ENCODE measurements around the gene ISCU. TPM values are rescaled to one million over a fixed set of nuclear protein-coding genes. Genes with fewer than 3 reads are reported as not detected.

Gene ISCU
- 52.9 TPM for polyA plus RNA-seq (2012; ENCODE audit: insufficient read length, low read depth)

- TF ChIP-seq TAF1 (IDR thresholded peaks at IDR 0.05; ENCODE audit: borderline replicate concordance, insufficient read depth, low read length) (peak; percentile 63; the same call in 1 of the 2 replicates), POLR2AphosphoS5 (IDR thresholded peaks at IDR 0.05; ENCODE audit: low read depth, low read length) (peak; percentile 77), REST (IDR thresholded peaks at IDR 0.05; ENCODE audit: insufficient read depth in 1 of 2, low read depth in 2 of 2, low read length in 2 of 2) (no peak), SIN3A (IDR thresholded peaks at IDR 0.05; ENCODE audit: borderline replicate concordance, insufficient read depth, low read length) (no peak), FOXP2 (optimal IDR thresholded peaks at IDR 0.05; ENCODE audit: borderline replicate concordance, extremely low read depth, extremely low read length, insufficient read depth) (peak; percentile 70)
Observed at GRCh38 chr12:108562348-108563135, at the start of gene ISCU. TSS of gene ISCU (plus strand) at chr12:108562596. CDS start at chr12:108562623, 27 bp downstream.

DNA sequence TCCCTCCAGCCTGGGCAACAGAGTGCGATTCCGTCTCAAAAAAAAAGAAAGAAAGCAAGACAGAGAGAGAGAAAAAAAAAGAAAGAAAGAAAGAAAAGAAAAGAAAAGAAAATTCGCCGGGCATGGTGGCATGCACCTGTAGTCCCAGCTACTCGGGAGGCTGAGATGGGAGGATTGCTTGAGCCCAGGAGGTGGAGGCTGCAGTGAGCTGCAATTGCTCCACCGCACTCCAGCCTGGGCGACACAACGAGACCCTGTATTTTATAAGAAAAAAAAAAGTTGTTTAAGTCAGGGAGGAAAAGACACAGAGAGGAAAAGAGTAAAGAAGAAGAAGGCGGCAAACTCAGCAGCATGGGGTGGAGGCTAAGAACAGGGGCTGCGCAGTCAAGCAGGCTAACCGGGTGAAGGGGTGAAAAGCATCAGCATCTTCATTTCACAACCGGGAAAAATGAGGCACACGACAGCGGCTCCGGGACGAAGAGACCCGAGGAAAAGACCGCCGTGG, 47.9 kb upstream of the ISCU start:
- no peak for TF ChIP-seq FOXP2 (optimal IDR thresholded peaks at IDR 0.05; ENCODE audit: borderline replicate concordance, extremely low read depth, extremely low read length, insufficient read depth)
- TF ChIP-seq TAF1 (IDR thresholded peaks at IDR 0.05; ENCODE audit: borderline replicate concordance, insufficient read depth, low read length) = no peak
- no peak for TF ChIP-seq SIN3A (IDR thresholded peaks at IDR 0.05; ENCODE audit: borderline replicate concordance, insufficient read depth, low read length)

- TF ChIP-seq SIN3A (IDR thresholded peaks at IDR 0.05; ENCODE audit: borderline replicate concordance, insufficient read depth, low read length) (0 out of 2 replicates have a peak, but pooled peaks have one; percentile 56), REST (IDR thresholded peaks at IDR 0.05; ENCODE audit: insufficient read depth in 1 of 2, low read depth in 2 of 2, low read length in 2 of 2) (no peak), POLR2AphosphoS5 (IDR thresholded peaks at IDR 0.05; ENCODE audit: low read depth, low read length) (peak; percentile 77), TAF1 (IDR thresholded peaks at IDR 0.05; ENCODE audit: borderline replicate concordance, insufficient read depth, low read length) (peak; percentile 56; the same call in 1 of the 2 replicates), FOXP2 (optimal IDR thresholded peaks at IDR 0.05; ENCODE audit: borderline replicate concordance, extremely low read depth, extremely low read length, insufficient read depth) (peak; percentile 96)
Observed at GRCh38 chr12:108514973-108515814, 47.2 kb upstream of the ISCU start, which contains the start of gene FICD. TSS of gene FICD (plus strand) at chr12:108515277. CDS start at chr12:108516973, 1,696 bp downstream.

DNA sequence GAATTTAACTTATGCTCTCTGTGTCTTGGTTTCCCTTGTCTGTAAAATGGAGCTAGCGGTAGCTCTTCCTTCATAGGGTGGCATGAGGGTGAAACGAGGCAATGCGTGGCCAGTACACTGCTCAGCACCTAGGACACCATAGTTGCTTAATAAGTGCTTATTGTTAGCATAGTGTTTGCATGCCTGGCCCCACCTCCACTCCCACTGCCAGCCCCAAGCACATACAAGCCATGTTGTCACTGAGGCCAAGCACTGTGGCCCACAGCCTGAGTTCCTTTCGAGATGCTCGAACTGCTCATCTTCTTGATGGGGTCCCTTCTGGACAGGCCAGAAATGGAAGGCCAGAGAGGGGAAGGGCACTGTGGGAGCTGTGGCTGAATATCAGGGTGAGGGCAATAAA, 46.5 kb upstream of the ISCU start:
- TF ChIP-seq TAF1 (IDR thresholded peaks at IDR 0.05; ENCODE audit: borderline replicate concordance, insufficient read depth, low read length) (no peak), SIN3A (IDR thresholded peaks at IDR 0.05; ENCODE audit: borderline replicate concordance, insufficient read depth, low read length) (no peak), POLR2AphosphoS5 (IDR thresholded peaks at IDR 0.05; ENCODE audit: low read depth, low read length) (no peak), REST (IDR thresholded peaks at IDR 0.05; ENCODE audit: insufficient read depth in 1 of 2, low read depth in 2 of 2, low read length in 2 of 2) (no peak), FOXP2 (optimal IDR thresholded peaks at IDR 0.05; ENCODE audit: borderline replicate concordance, extremely low read depth, extremely low read length, insufficient read depth) (no peak)
